Measurements from ENCODE around the gene KNOP1.

Gene KNOP1

DNA sequence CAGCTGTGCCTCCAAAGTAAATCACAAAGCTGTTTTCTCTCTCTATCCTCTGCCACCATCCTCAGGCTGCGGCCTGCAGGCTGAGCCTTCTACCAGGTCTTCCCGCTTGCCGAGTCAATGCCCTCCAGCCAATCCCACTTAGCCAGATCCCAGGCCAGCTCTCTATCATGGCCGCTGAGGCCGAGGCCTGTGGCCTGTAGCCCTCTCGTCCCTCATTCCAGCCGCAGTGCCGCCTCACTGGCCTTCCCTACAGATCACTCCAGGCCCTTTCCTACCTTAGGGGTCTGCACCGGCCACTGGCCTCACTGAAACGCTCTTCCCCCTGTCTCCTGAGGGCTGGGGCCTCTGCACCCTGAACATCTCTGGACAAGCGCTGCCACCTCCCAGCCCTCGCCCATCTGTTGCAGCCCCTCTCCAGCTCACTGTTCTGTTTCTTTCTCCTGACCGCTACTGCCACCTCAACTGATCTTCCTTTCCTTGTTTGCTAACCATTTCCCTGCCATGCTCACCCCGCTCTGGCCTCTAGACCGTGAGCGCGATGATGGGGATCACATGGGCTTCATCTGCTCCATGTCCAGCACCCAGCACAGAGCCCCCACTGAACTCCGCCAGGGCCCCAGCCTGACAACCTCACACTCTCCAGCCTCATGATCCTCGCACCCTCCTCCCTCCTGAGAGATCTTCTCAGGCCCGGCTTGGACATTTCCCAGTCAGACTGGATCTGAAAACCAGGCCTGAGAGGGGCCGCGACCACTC, 8.5 kb downstream of the KNOP1 start:
- Histone ChIP-seq H3K9me3 (ENCODE audit: insufficient read depth, low read length, severe bottlenecking) (no peaks in the 10 kb centered on the region), H3K9ac (ENCODE audit: low read depth, low read length) (no peak overlapping the region), H3K79me2 (ENCODE audit: insufficient read depth, low read length) (peaks cover 36% of the 10 kb centered on the region), H2AFZ (ENCODE audit: low read depth, low read length) (no peak overlapping the region), H3K27me3 (ENCODE audit: insufficient read depth, low read length, poor library complexity) (no peaks in the 10 kb centered on the region), H3K27ac (ENCODE audit: low read length) (no peak overlapping the region), H3K4me2 (ENCODE audit: insufficient read depth, low read length) (no peak overlapping the region), H3K36me3 (ENCODE audit: insufficient read depth, low read length) (peaks cover 99% of the 10 kb centered on the region), H4K20me1 (ENCODE audit: insufficient read depth, low read length) (peaks cover 86% of the 10 kb centered on the region), H3K4me1 (ENCODE audit: insufficient read depth, low read length) (no peaks in the 10 kb centered on the region), H3K4me3 (ENCODE audit: low read depth in 1 of 2, low read length in 2 of 2) (no peak overlapping the region)
- TF ChIP-seq, protein P1, sequence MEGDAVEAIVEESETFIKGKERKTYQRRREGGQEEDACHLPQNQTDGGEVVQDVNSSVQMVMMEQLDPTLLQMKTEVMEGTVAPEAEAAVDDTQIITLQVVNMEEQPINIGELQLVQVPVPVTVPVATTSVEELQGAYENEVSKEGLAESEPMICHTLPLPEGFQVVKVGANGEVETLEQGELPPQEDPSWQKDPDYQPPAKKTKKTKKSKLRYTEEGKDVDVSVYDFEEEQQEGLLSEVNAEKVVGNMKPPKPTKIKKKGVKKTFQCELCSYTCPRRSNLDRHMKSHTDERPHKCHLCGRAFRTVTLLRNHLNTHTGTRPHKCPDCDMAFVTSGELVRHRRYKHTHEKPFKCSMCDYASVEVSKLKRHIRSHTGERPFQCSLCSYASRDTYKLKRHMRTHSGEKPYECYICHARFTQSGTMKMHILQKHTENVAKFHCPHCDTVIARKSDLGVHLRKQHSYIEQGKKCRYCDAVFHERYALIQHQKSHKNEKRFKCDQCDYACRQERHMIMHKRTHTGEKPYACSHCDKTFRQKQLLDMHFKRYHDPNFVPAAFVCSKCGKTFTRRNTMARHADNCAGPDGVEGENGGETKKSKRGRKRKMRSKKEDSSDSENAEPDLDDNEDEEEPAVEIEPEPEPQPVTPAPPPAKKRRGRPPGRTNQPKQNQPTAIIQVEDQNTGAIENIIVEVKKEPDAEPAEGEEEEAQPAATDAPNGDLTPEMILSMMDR (IDR thresholded peaks at IDR 0.05; ENCODE audit: borderline replicate concordance, extremely low read depth, low read length, poor library complexity, severe bottlenecking), result no peak
- TF ChIP-seq EZH2 (IDR thresholded peaks at IDR 0.05; ENCODE audit: borderline replicate concordance, low read depth, low read length, severe bottlenecking), result no peak
- ATAC-seq (ENCODE audit: insufficient read depth, low read depth) (no peak), DNase-seq (no peak)

DNA sequence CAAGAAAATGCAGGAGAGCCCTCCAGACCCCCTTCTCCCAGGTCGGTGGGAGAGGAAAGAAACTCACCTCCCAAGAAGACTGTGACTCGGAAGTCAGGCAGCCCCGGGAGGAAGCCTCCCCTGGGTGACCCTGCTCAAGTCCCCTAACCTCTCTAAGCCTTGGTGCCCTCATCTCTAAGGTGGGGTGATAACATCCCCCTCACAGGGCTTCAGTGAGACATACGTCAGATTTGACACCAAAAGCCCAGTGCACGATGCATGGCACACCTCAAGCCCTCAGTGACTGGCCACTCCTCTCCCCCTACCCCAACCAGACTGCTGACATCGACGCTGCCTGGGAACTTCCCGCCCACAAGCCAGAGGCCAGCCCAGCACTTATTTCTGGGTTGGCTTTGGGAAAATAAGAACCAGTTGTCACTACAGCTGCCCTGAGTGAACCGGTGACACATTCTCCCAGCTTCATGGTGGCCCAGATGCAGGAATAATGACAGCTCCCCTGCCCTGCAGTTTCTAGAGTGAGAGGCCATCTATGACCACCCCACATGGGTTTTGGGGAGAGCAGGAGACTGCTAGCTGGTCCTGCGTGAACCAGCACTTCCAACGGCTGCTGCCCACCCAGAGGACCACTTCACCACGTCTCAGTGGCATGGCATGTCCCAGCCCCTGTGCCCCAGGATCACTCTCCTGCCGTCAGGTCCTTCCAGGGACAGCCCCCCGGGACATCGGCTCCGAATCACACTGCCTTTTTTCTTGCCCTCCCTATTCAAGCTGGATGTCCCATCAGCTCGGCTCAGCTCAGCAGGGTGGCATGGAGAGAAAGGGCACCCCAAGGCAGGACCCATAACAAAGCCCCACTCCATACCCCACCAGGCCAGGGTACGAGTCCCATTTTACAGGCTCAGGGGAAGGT, 9.5 kb downstream of the KNOP1 start:
- no peak overlapping the region for H2AFZ ChIP-seq (ENCODE audit: low read depth, low read length)
- no peaks in the 10 kb centered on the region for H3K9me3 ChIP-seq (ENCODE audit: insufficient read depth, low read length, severe bottlenecking)
- peaks cover 99% of the 10 kb centered on the region for H3K36me3 ChIP-seq (ENCODE audit: insufficient read depth, low read length)
- no peak overlapping the region for H3K27ac ChIP-seq (ENCODE audit: low read length)
- no peak for DNase-seq
- H3K27me3 ChIP-seq (ENCODE audit: insufficient read depth, low read length, poor library complexity), result no peaks in the 10 kb centered on the region
- no peak overlapping the region for H3K4me3 ChIP-seq (ENCODE audit: low read depth in 1 of 2, low read length in 2 of 2)
- H3K4me1 ChIP-seq (ENCODE audit: insufficient read depth, low read length), result no peaks in the 10 kb centered on the region
- peaks cover 28% of the 10 kb centered on the region for H3K79me2 ChIP-seq (ENCODE audit: insufficient read depth, low read length)
- H3K4me2 ChIP-seq (ENCODE audit: insufficient read depth, low read length), result no peak overlapping the region
- TF ChIP-seq EZH2 (IDR thresholded peaks at IDR 0.05; ENCODE audit: borderline replicate concordance, low read depth, low read length, severe bottlenecking), result no peak
- TF ChIP-seq, protein P1 (IDR thresholded peaks at IDR 0.05; ENCODE audit: borderline replicate concordance, extremely low read depth, low read length, poor library complexity, severe bottlenecking), result no peak
- no peak overlapping the region for H3K9ac ChIP-seq (ENCODE audit: low read depth, low read length)
- no peak for ATAC-seq (ENCODE audit: insufficient read depth, low read depth)
- H4K20me1 ChIP-seq (ENCODE audit: insufficient read depth, low read length), result peaks cover 89% of the 10 kb centered on the region

DNA sequence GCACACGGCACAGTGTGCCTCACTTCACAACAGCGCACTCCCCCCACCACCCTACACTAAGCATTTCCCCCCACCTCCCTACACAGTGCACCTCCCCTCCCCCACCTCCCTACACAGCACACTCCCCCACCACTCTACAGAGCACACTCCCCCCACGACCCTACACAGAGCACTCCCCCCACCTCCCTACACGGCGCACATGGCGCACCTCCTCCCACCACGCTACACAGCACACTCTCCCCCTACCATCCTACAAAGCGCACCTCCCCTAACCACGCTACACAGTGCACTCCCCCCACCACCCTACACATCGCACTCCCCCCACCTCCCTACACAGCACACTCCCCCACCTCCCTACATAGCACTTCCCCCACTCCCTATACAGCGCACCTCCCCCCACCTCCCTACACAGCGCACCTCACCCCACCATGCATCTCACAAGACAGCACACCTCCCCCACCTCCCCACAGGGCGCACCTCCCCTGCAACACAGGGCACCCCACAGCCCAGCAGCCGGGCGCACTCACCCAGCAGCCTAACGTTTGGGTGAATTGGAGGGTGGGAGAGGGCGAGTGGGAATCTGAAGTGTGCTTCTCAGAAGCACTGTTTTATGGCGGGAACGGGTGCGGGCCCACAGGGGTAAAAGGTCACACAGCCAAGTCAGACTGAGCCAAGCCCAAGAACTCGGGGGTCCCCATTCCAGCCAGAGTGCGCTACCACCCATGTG, 10.3 kb downstream of the KNOP1 start:
- Histone ChIP-seq H3K27ac (ENCODE audit: low read length) (no peak overlapping the region), H3K36me3 (ENCODE audit: insufficient read depth, low read length) (peaks cover 98% of the 10 kb centered on the region), H3K4me2 (ENCODE audit: insufficient read depth, low read length) (no peak overlapping the region), H3K4me3 (ENCODE audit: low read depth in 1 of 2, low read length in 2 of 2) (no peak overlapping the region), H3K79me2 (ENCODE audit: insufficient read depth, low read length) (peaks cover 27% of the 10 kb centered on the region), H3K9me3 (ENCODE audit: insufficient read depth, low read length, severe bottlenecking) (no peaks in the 10 kb centered on the region), H2AFZ (ENCODE audit: low read depth, low read length) (no peak overlapping the region), H4K20me1 (ENCODE audit: insufficient read depth, low read length) (peaks cover 89% of the 10 kb centered on the region), H3K9ac (ENCODE audit: low read depth, low read length) (no peak overlapping the region), H3K27me3 (ENCODE audit: insufficient read depth, low read length, poor library complexity) (no peaks in the 10 kb centered on the region), H3K4me1 (ENCODE audit: insufficient read depth, low read length) (no peaks in the 10 kb centered on the region)
- ATAC-seq (ENCODE audit: insufficient read depth, low read depth), result peak; percentile 66
- peak; percentile 26 for DNase-seq
- TF ChIP-seq, protein P1 (IDR thresholded peaks at IDR 0.05; ENCODE audit: borderline replicate concordance, extremely low read depth, low read length, poor library complexity, severe bottlenecking), result no peak
- TF ChIP-seq EZH2 (IDR thresholded peaks at IDR 0.05; ENCODE audit: borderline replicate concordance, low read depth, low read length, severe bottlenecking), result no peak

Data from DND-41 (cell line).